IPS-20b (cell line): Measurements from ENCODE around the gene CORO7.
A peak's percentile ranks its signal among the peaks of the same experiment; 100 is the strongest.

Experiments used
- H3K27ac ChIP-seq: one replicate; pipeline ENCODE4 v1.5.1; 2013; ENCODE audit warnings: low read length
- H3K27me3 ChIP-seq: 2 replicates; pipeline ENCODE4 v1.6.1; 2013; ENCODE audit warnings: mild to moderate bottlenecking, low read length, inconsistent platforms; ENCODE audit not compliant: insufficient read depth
- H3K36me3 ChIP-seq: 2 replicates; pipeline ENCODE4 v1.6.1; 2013; ENCODE audit warnings: low read depth, mild to moderate bottlenecking, inconsistent platforms, low read length, moderate library complexity; ENCODE audit not compliant: insufficient read depth
- H3K4me1 ChIP-seq: 2 replicates; pipeline ENCODE4 v1.6.1; 2013; ENCODE audit warnings: mild to moderate bottlenecking, control low read depth, inconsistent platforms, low read length, moderate library complexity; ENCODE audit not compliant: insufficient read depth
- H3K4me3 ChIP-seq: 2 replicates; pipeline ENCODE4 v1.5.1; 2013; ENCODE audit warnings: mild to moderate bottlenecking, low read length, inconsistent platforms
- H3K9ac ChIP-seq: 2 replicates; pipeline ENCODE4 v1.6.1; 2013; ENCODE audit warnings: low read depth, mild to moderate bottlenecking, inconsistent platforms, low read length, moderate library complexity
- H3K9me3 ChIP-seq: 2 replicates; pipeline ENCODE4 v1.6.1; 2013; ENCODE audit warnings: mild to moderate bottlenecking, low read depth, low read length, inconsistent platforms; ENCODE audit not compliant: insufficient read depth

Gene CORO7

GRCh38 chr16:4332623-4333307 is 83.6 kb downstream of the CORO7 start:
- Histone ChIP-seq H3K4me1 (peaks cover 8% of the 10 kb centered on the region; the same call in 1 of the 2 replicates), H3K27me3 (no peaks in the 10 kb centered on the region), H3K9ac (no peak overlapping the region), H3K27ac (no peak overlapping the region), H3K36me3 (peaks cover 5% of the 10 kb centered on the region; the same call in 1 of the 2 replicates), H3K9me3 (no peaks in the 10 kb centered on the region), H3K4me3 (no peak overlapping the region)

- Histone ChIP-seq H3K36me3 (peaks cover 5% of the 10 kb centered on the region; the same call in 1 of the 2 replicates), H3K4me1 (peaks cover 8% of the 10 kb centered on the region; the same call in 1 of the 2 replicates), H3K4me3 (no peak overlapping the region), H3K27me3 (no peaks in the 10 kb centered on the region), H3K27ac (no peak overlapping the region), H3K9me3 (no peaks in the 10 kb centered on the region), H3K9ac (no peak overlapping the region)
These were observed 84.3 kb downstream of the CORO7 start for GRCh38 chr16:4332083-4332482.

GRCh38 chr16:4330277-4330874 is 86.0 kb downstream of the CORO7 start:
- Histone ChIP-seq H3K27me3 (no peaks in the 10 kb centered on the region), H3K27ac (no peak overlapping the region), H3K9me3 (no peaks in the 10 kb centered on the region), H3K4me1 (peaks cover 8% of the 10 kb centered on the region; the same call in 1 of the 2 replicates), H3K4me3 (no peak overlapping the region), H3K9ac (no peak overlapping the region), H3K36me3 (peaks cover 1% of the 10 kb centered on the region; the same call in 1 of the 2 replicates)

GRCh38 chr16:4328782-4329775 is 87.3 kb downstream of the CORO7 start:
- Histone ChIP-seq H3K9ac (peak overlapping the region; percentile 71; the same call in 1 of the 2 replicates), H3K4me1 (peaks cover 13% of the 10 kb centered on the region; the same call in 1 of the 2 replicates), H3K36me3 (no peaks in the 10 kb centered on the region), H3K9me3 (no peaks in the 10 kb centered on the region), H3K4me3 (no peak overlapping the region), H3K27ac (no peak overlapping the region), H3K27me3 (no peaks in the 10 kb centered on the region)

- Histone ChIP-seq H3K4me1 (peaks cover 20% of the 10 kb centered on the region; the same call in 1 of the 2 replicates), H3K9me3 (no peaks in the 10 kb centered on the region), H3K4me3 (peak overlapping the region; percentile 65; the same call in 1 of the 2 replicates), H3K36me3 (no peaks in the 10 kb centered on the region), H3K27me3 (no peaks in the 10 kb centered on the region), H3K9ac (peak overlapping the region; percentile 71; the same call in 1 of the 2 replicates), H3K27ac (peak overlapping the region; percentile 70)
These were observed 88.2 kb downstream of the CORO7 start for GRCh38 chr16:4328046-4328781.

- no peaks in the 10 kb centered on the region for H3K36me3 ChIP-seq
- H3K4me1 ChIP-seq, result peaks cover 20% of the 10 kb centered on the region; the same call in 1 of the 2 replicates
- peak overlapping the region; percentile 65; the same call in 1 of the 2 replicates for H3K4me3 ChIP-seq
- H3K9ac ChIP-seq, result peak overlapping the region; percentile 71; the same call in 1 of the 2 replicates
- H3K27me3 ChIP-seq, result no peaks in the 10 kb centered on the region
- peak overlapping the region; percentile 70 for H3K27ac ChIP-seq
- H3K9me3 ChIP-seq, result no peaks in the 10 kb centered on the region
These were observed 88.9 kb downstream of the CORO7 start for GRCh38 chr16:4327386-4328045.

GRCh38 chr16:4325253-4325758 is 91.1 kb downstream of the CORO7 start:
- Histone ChIP-seq H3K36me3 (no peaks in the 10 kb centered on the region), H3K9me3 (no peaks in the 10 kb centered on the region), H3K4me3 (no peak overlapping the region), H3K9ac (no peak overlapping the region), H3K4me1 (peaks cover 20% of the 10 kb centered on the region; the same call in 1 of the 2 replicates), H3K27ac (no peak overlapping the region), H3K27me3 (no peaks in the 10 kb centered on the region)

GRCh38 chr16:4324492-4325252 is 91.7 kb downstream of the CORO7 start:
- Histone ChIP-seq H3K9ac (no peak overlapping the region), H3K9me3 (no peaks in the 10 kb centered on the region), H3K27ac (no peak overlapping the region), H3K36me3 (no peaks in the 10 kb centered on the region), H3K4me1 (peaks cover 20% of the 10 kb centered on the region; the same call in 1 of the 2 replicates), H3K27me3 (no peaks in the 10 kb centered on the region), H3K4me3 (no peak overlapping the region)

GRCh38 chr16:4323845-4324488 is 92.4 kb downstream of the CORO7 start:
- no peaks in the 10 kb centered on the region for H3K9me3 ChIP-seq
- H3K9ac ChIP-seq, result peak overlapping the region; percentile 34; the same call in 1 of the 2 replicates
- H3K27ac ChIP-seq, result no peak overlapping the region
- H3K36me3 ChIP-seq, result no peaks in the 10 kb centered on the region
- no peak overlapping the region for H3K4me3 ChIP-seq
- H3K27me3 ChIP-seq, result no peaks in the 10 kb centered on the region
- H3K4me1 ChIP-seq, result peaks cover 23% of the 10 kb centered on the region; the same call in 1 of the 2 replicates
